H1 (cell line): ENCODE results near the gene PDGFRA. TPM values are rescaled to one million over a fixed set of nuclear protein-coding genes. Genes with fewer than 3 reads are reported as not detected.

Source experiments
- CTCF ChIA-PET: fragments of 300-600 bp; sonication (Branson Sonifier 250); formaldehyde crosslinking; loops from one replicate; lab custom pipeline; 2021; ENCODE audit not compliant: partially characterized antibody; lab: Charles Lee
- POLR2A ChIA-PET: fragments of 300-600 bp; sonication (Branson Sonifier 250); formaldehyde crosslinking; loops from one replicate; lab custom pipeline; 2021; ENCODE audit warnings: inconsistent platforms; ENCODE audit not compliant: partially characterized antibody; lab: Charles Lee
- DNase-seq, 2 experiments: peaks; one replicate each; pipeline versions ENCODE4 v3.0.0 to v3.0.0-alpha.2; 2010 to 2022; ENCODE audit warnings: low spot score in 2 of 2, low read depth in 1 of 2, mixed read lengths in 1 of 2
- FAIRE-seq: peaks from 2 replicates; lab custom pipeline; 2011; peaks lifted over from hg19 to GRCh38; lab: Jason Lieb, UNC
- H2AFZ ChIP-seq: 2 replicates; pipeline ENCODE4 v1.8.1; 2012; ENCODE audit warnings: low read length, inconsistent platforms
- H2AK5ac ChIP-seq: 2 replicates; pipeline ENCODE4 v1.6.1; 2013; ENCODE audit warnings: low read depth, low read length
- H2BK120ac ChIP-seq: replicated peaks from 2 replicates; pipeline ENCODE3; 2013; ENCODE audit warnings: low read depth, low read length, inconsistent platforms
- H2BK12ac ChIP-seq: 2 replicates; pipeline ENCODE4 v1.6.1; 2013; ENCODE audit warnings: low read depth, low read length
- H2BK15ac ChIP-seq: 2 replicates; pipeline ENCODE4 v1.6.1; 2013; ENCODE audit warnings: low read length
- H2BK20ac ChIP-seq: 2 replicates; pipeline ENCODE4 v1.6.1; 2013; ENCODE audit warnings: low read length
- H2BK5ac ChIP-seq: 2 replicates; pipeline ENCODE4 v1.6.1; 2013; ENCODE audit warnings: low read depth, low read length
- H3K14ac ChIP-seq: 2 replicates; pipeline ENCODE4 v1.6.1; 2013; ENCODE audit warnings: inconsistent platforms; ENCODE audit not compliant: insufficient read length
- H3K18ac ChIP-seq: 2 replicates; pipeline ENCODE4 v1.6.1; 2013; ENCODE audit warnings: low read length; ENCODE audit errors: extremely low read depth
- H3K23ac ChIP-seq: 2 replicates; pipeline ENCODE4 v1.6.1; 2013; ENCODE audit warnings: inconsistent platforms; ENCODE audit not compliant: insufficient read length
- H3K23me2 ChIP-seq: 2 replicates; pipeline ENCODE4 v1.6.1; 2013; ENCODE audit warnings: low read depth, low read length
- H3K27ac ChIP-seq: 2 replicates; pipeline ENCODE4 v1.6.1; 2011; ENCODE audit warnings: low read depth, low read length, inconsistent platforms
- H3K27me3 ChIP-seq, 4 experiments: replicated peaks in 1 of 4; 1 replicate in 1 of 4; 2 replicates in 3 of 4; pipeline versions ENCODE4 v1.6.1 to v1.8.1; 2011 to 2013; ENCODE audit warnings: low read length in 3 of 4, mild to moderate bottlenecking in 3 of 4, inconsistent platforms in 2 of 4, mixed read lengths in 2 of 4, moderate library complexity in 1 of 4; ENCODE audit not compliant: control insufficient read depth in 3 of 4, insufficient read depth in 3 of 4; ENCODE audit errors: extremely low read depth in 1 of 4
- H3K36me3 ChIP-seq, 4 experiments: 2 replicates each; pipeline versions ENCODE4 v1.6.1 to v1.8.1; 2011 to 2013; ENCODE audit warnings: mild to moderate bottlenecking in 4 of 4, low read length in 3 of 4, moderate library complexity in 2 of 4, control low read depth in 1 of 4, inconsistent platforms in 1 of 4; ENCODE audit not compliant: insufficient read depth in 4 of 4, control insufficient read depth in 2 of 4
- H3K4ac ChIP-seq: replicated peaks from 2 replicates; pipeline ENCODE3; 2013; ENCODE audit warnings: low read length, low read depth, mixed read lengths, inconsistent platforms; ENCODE audit not compliant: insufficient read length
- H3K4me1 ChIP-seq, 4 experiments: replicated peaks in 1 of 4; 1 replicate in 1 of 4; 2 replicates in 3 of 4; pipeline versions ENCODE4 v1.6.1 to v1.8.1; 2011 to 2013; ENCODE audit warnings: low read length in 3 of 4, inconsistent platforms in 2 of 4, mixed read lengths in 1 of 4; ENCODE audit not compliant: insufficient read depth in 4 of 4, control insufficient read depth in 3 of 4
- H3K4me2 ChIP-seq, 2 experiments: 2 replicates each; pipeline versions ENCODE4 v1.6.1 to v1.8.1; 2011 to 2013; ENCODE audit warnings: low read depth in 2 of 2, low read length in 2 of 2, control low read depth in 1 of 2, inconsistent platforms in 1 of 2, mild to moderate bottlenecking in 1 of 2; ENCODE audit not compliant: insufficient read depth in 1 of 2
- H3K4me3 ChIP-seq, 4 experiments: fragments of 200-600, 300-600 bp in 1 of 4; sonication (generic), shearing (Covaris generic), sonication (Bioruptor Twin) in 1 of 4; 2 replicates each; pipeline versions ENCODE4 v1.5.1 to v1.8.1; 2011 to 2016; ENCODE audit warnings: low read length in 4 of 4, low read depth in 3 of 4, control low read depth in 2 of 4, inconsistent platforms in 2 of 4, mild to moderate bottlenecking in 2 of 4, mixed read lengths in 1 of 4, moderate library complexity in 1 of 4; ENCODE audit not compliant: insufficient read depth in 2 of 4; ENCODE audit errors: extremely low read depth in 1 of 4
- H3K56ac ChIP-seq: replicated peaks from 2 replicates; pipeline ENCODE3; 2013; ENCODE audit warnings: low read depth, mild to moderate bottlenecking, mixed read lengths, low read length, inconsistent platforms; ENCODE audit not compliant: insufficient read length
- H3K79me1 ChIP-seq: 2 replicates; pipeline ENCODE4 v1.6.1; 2013; ENCODE audit warnings: low read depth, low read length, control low read depth
- H3K79me2 ChIP-seq, 2 experiments: 2 replicates each; pipeline versions ENCODE4 v1.6.1 to v1.8.1; 2012 to 2013; ENCODE audit warnings: low read length in 2 of 2, mild to moderate bottlenecking in 2 of 2, inconsistent platforms in 1 of 2; ENCODE audit not compliant: insufficient read depth in 2 of 2, control insufficient read depth in 1 of 2
- H3K9ac ChIP-seq, 4 experiments: replicated peaks in 1 of 4; 1 replicate in 1 of 4; 2 replicates in 3 of 4; pipeline versions ENCODE4 v1.6.1 to v1.8.1; 2011 to 2013; ENCODE audit warnings: low read depth in 3 of 4, low read length in 3 of 4, control low read depth in 2 of 4, mild to moderate bottlenecking in 2 of 4, moderate library complexity in 2 of 4, inconsistent platforms in 1 of 4; ENCODE audit errors: extremely low read depth in 1 of 4
- H3K9me3 ChIP-seq, 2 experiments: 2 replicates each; pipeline versions ENCODE4 v1.6.1 to v1.8.1; 2012 to 2013; ENCODE audit warnings: mild to moderate bottlenecking in 2 of 2, moderate library complexity in 2 of 2, control low read depth in 1 of 2, inconsistent platforms in 1 of 2, low read depth in 1 of 2, low read length in 1 of 2, mixed read lengths in 1 of 2; ENCODE audit not compliant: insufficient read depth in 2 of 2
- H4K20me1 ChIP-seq, 2 experiments: replicated peaks in 1 of 2; 2 replicates each; pipeline versions ENCODE3 to v1.8.1; 2011 to 2013; ENCODE audit warnings: inconsistent platforms in 2 of 2, low read length in 2 of 2, mild to moderate bottlenecking in 1 of 2; ENCODE audit not compliant: insufficient read depth in 2 of 2, control insufficient read depth in 1 of 2
- H4K5ac ChIP-seq: 2 replicates; pipeline ENCODE4 v1.6.1; 2013; ENCODE audit warnings: low read length, low read depth, mixed read lengths, inconsistent platforms; ENCODE audit not compliant: insufficient read length
- H4K8ac ChIP-seq: 2 replicates; pipeline ENCODE4 v1.8.0; 2013; ENCODE audit warnings: mild to moderate bottlenecking, moderate library complexity, low read length, inconsistent platforms; ENCODE audit not compliant: insufficient read depth; ENCODE audit errors: extremely low read depth
- H4K91ac ChIP-seq: replicated peaks from 2 replicates; pipeline ENCODE3; 2013; ENCODE audit warnings: low read length, mixed read lengths, inconsistent platforms; ENCODE audit not compliant: insufficient read length
- BCL11A ChIP-seq, 2 experiments: IDR thresholded peaks; one replicate each; pipeline ENCODE4 v1.6.1; 2011; ENCODE audit warnings: low read depth in 2 of 2, low read length in 2 of 2, mild to moderate bottlenecking in 2 of 2
- CEBPB ChIP-seq: IDR thresholded peaks from 2 replicates; pipeline ENCODE4 v1.6.1; 2012; ENCODE audit warnings: low read depth, low read length
- EZH2 ChIP-seq: fragments of 200-600 bp; sonication (generic); IDR thresholded peaks from 2 replicates; pipeline ENCODE4 v1.7.1; 2012; ENCODE audit warnings: low read depth, mild to moderate bottlenecking, moderate library complexity, low read length, inconsistent platforms; ENCODE audit not compliant: severe bottlenecking
- POLR2A ChIP-seq, 2 experiments: IDR thresholded peaks; 1 replicate in 1 of 2; 2 replicates in 1 of 2; pipeline ENCODE4 v1.6.1; 2011; ENCODE audit warnings: low read depth in 2 of 2, low read length in 2 of 2, mild to moderate bottlenecking in 2 of 2; ENCODE audit errors: control extremely low read depth in 1 of 2
- RNF2 ChIP-seq: fragments of 200-900, 300-1000 bp; sonication (generic); IDR thresholded peaks from 2 replicates; pipeline ENCODE4 v1.7.1; 2016; ENCODE audit warnings: borderline replicate concordance, low read depth, mild to moderate bottlenecking, antibody characterized with exemption, low read length; ENCODE audit not compliant: poor library complexity, severe bottlenecking; ENCODE audit errors: missing control alignments
- SUZ12 ChIP-seq: fragments of 200-600 bp; sonication (generic); IDR thresholded peaks from 2 replicates; pipeline ENCODE4 v1.6.1; 2012; ENCODE audit warnings: mild to moderate bottlenecking, inconsistent platforms, low read length, moderate library complexity, mixed read lengths
- TAF1 ChIP-seq: IDR thresholded peaks from 2 replicates; pipeline ENCODE4 v1.6.1; 2011; ENCODE audit warnings: mild to moderate bottlenecking, low read depth, low read length
- WGBS, 2 experiments: shearing (Covaris generic) in 1 of 2; methylation state at CpG; one replicate each; pipeline versions ENCODE4 v1.1.6 to v1.1.7; 2013 to 2015; ENCODE audit warnings: low lambda C conversion rate in 2 of 2, mixed read lengths in 2 of 2, inconsistent platforms in 1 of 2, low coverage in 1 of 2, missing lambda C conversion rate in 1 of 2; ENCODE audit not compliant: insufficient replicate concordance in 2 of 2, insufficient coverage in 1 of 2, insufficient read length in 1 of 2; ENCODE audit errors: extremely low coverage in 1 of 2, missing lambda C conversion rate in 1 of 2; 5-methylcytosine and 5-hydroxymethylcytosine counted together
- long read RNA-seq, 2 experiments: library from RNA in 1 of 2; library from capped mRNA in 1 of 2; stranded (forward); transcript quantifications; one replicate each; pipeline ENCODE4 v2.0.0, GENCODE V29; 2021; ENCODE audit warnings: inconsistent platforms in 1 of 2
- polyA minus RNA-seq, 3 experiments: library from RNA; depleted of rRNA, polyadenylated mRNA; stranded (reverse); fragments of >200 nt; gene quantifications; 1 replicate in 2 of 3; 2 replicates in 1 of 3; pipeline ENCODE4 v1.2.3, GENCODE V29; 2011
- polyA plus RNA-seq, 7 experiments: library from polyadenylated mRNA; depleted of rRNA in 3 of 7; stranded (reverse) in 5 of 7; unstranded in 2 of 7; fragments of >200 nt in 5 of 7; fragments of 200-250 nt in 2 of 7; gene quantifications; 1 replicate in 5 of 7; 2 replicates in 1 of 7; 4 replicates in 1 of 7; pipeline versions ENCODE4 v1.2.1 to v1.2.3, GENCODE V29; 2011 to 2013; ENCODE audit warnings: missing spikeins in 2 of 7, mixed read lengths in 2 of 7
- total RNA-seq: library from RNA; stranded (reverse); fragmentation: NEBNext Ultra II Directional; extraction: Animal tissue kit (Norgen Biotek cat#: 25700); gene quantifications from 2 replicates; pipeline ENCODE4 v1.2.1, GENCODE V29; 2021

Gene PDGFRA
- total RNA-seq (3.4 and 3.7 TPM in 2 replicates), polyA plus RNA-seq (2011; rRNA removed) (0.91 and 1.4 TPM in 2 replicates), polyA minus RNA-seq (2011; rRNA and poly(A)+ RNA removed) (2.0 and 3.8 TPM in 2 replicates)
- 1.2 TPM for polyA plus RNA-seq (2011; cell fraction: cytosol; rRNA removed)
- 1.1 TPM for polyA plus RNA-seq (2011; cell fraction: nucleus; rRNA removed)
- 1.1 to 1.9 TPM (median 1.5 TPM) in 4 replicates for polyA plus RNA-seq (2012, experiment 1 of 2)
- 0.56 TPM for polyA plus RNA-seq (2012, experiment 2 of 2)
- 3.1 TPM for polyA plus RNA-seq (2013, experiment 1 of 2)
- polyA plus RNA-seq (2013, experiment 2 of 2): 3.9 TPM
- not detected for polyA minus RNA-seq (2011; cell fraction: cytosol; rRNA and poly(A)+ RNA removed)
- 1.9 TPM for polyA minus RNA-seq (2011; cell fraction: nucleus; rRNA and poly(A)+ RNA removed)
- long read RNA-seq, experiment 1, partial matches to known transcripts: 2 of 2 reads
- long read RNA-seq, experiment 1, other reads (novel, unspliced or antisense): 0 of 2 reads
- long read RNA-seq, experiment 2, partial matches to known transcripts: 1 of 6 reads
- long read RNA-seq, experiment 2, other reads (novel, unspliced or antisense): 1 of 6 reads

GRCh38 chr4:54228961-54229501 lies at the start of gene PDGFRA:
TSS of gene PDGFRA (plus strand) at chr4:54229293. CDS start at chr4:54258769, 29,476 bp downstream.
- Histone ChIP-seq H3K9me3 (peaks cover 0 to 3% of the 10 kb centered on the region in 2 experiments; a peak in 1 of 4 replicates), H2AFZ (no peak within 1 kb of the TSS), H2BK12ac (peak within 1 kb of the TSS; percentile 55; the same call in 1 of the 2 replicates), H4K8ac (no peak within 1 kb of the TSS), H3K9ac (no peak within 1 kb of the TSS), H3K56ac (no peak within 1 kb of the TSS), H3K23ac (no peak within 1 kb of the TSS), H3K14ac (no peak within 1 kb of the TSS), H4K91ac (no peak within 1 kb of the TSS), H2BK15ac (peak within 1 kb of the TSS; percentile 61; the same call in 1 of the 2 replicates), H3K79me2 (no peaks in the 10 kb centered on the region), H2BK5ac (no peak within 1 kb of the TSS), H3K4ac (no peak within 1 kb of the TSS), H3K4me1 (peaks cover 0 to 38% (median 23%) of the 10 kb centered on the region in 4 experiments; a peak in 6 of 7 replicates), H3K18ac (no peak within 1 kb of the TSS; the same call in none of the 2 replicates), H2BK20ac (no peak within 1 kb of the TSS), H3K23me2 (peaks cover 50% of the 10 kb centered on the region), H3K4me3 (peak within 1 kb of the TSS; percentile 14 to 85 (median 50); a peak in 7 of 8 replicates), H4K20me1 (peaks cover 7 to 10% of the 10 kb centered on the region in 2 experiments), H2BK120ac (no peak within 1 kb of the TSS), H3K27ac (no peak within 1 kb of the TSS), H3K36me3 (no peaks in the 10 kb centered on the region), H4K5ac (no peak within 1 kb of the TSS), H3K27me3 (peaks cover 61 to 97% (median 93%) of the 10 kb centered on the region in 4 experiments), H3K79me1 (no peaks in the 10 kb centered on the region), H3K4me2 (peak within 1 kb of the TSS; percentile 67 to 87), H2AK5ac (no peak within 1 kb of the TSS)
- no peak for FAIRE-seq
- no peak for TF ChIP-seq RNF2
- peak; percentile 95 for TF ChIP-seq CEBPB
- peak; percentile 48 for TF ChIP-seq EZH2
- no peak for TF ChIP-seq TAF1
- no peak for TF ChIP-seq POLR2A (IDR thresholded peaks at IDR 0.05; ENCODE audit: control extremely low read depth in 1 of 2, low read depth in 2 of 2, low read length in 2 of 2)
- TF ChIP-seq SUZ12: peak; percentile 19; the same call in 1 of the 2 replicates
- TF ChIP-seq BCL11A (IDR thresholded peaks at IDR 0.05; ENCODE audit: low read depth in 2 of 2, low read length in 2 of 2): no peak
- DNase-seq: peak in 1 of 2 experiments; percentile 52
- ChIA-PET POLR2A (interaction anchor here (0.7 kb wide), 1 partner anchor 593 kb away, joined by 5 read pairs; no protein-coding TSS in a partner anchor), CTCF (interaction anchor here (0.6 to 2.0 kb wide), 8 partner anchors 10 to 1214 kb away, joined by 3 to 11 read pairs (median 3); no protein-coding TSS in a partner anchor)
- 3% methylated on average over 14 of the region's 15 CpGs; no CpG with 5 or more reads in 1 of the 2 experiments for WGBS, 2 experiments
